ENCODE measurements around the gene SCO1.
A peak's percentile ranks its signal among the peaks of the same experiment; 100 is the strongest.

SCO1 gene

GRCh38 chr17:10651927-10652326 is 45.4 kb downstream of the SCO1 start:
- no peak for DNase-seq

- DNase-seq = no peak
Observed at GRCh38 chr17:10649602-10650001, 47.7 kb downstream of the SCO1 start.

DNA sequence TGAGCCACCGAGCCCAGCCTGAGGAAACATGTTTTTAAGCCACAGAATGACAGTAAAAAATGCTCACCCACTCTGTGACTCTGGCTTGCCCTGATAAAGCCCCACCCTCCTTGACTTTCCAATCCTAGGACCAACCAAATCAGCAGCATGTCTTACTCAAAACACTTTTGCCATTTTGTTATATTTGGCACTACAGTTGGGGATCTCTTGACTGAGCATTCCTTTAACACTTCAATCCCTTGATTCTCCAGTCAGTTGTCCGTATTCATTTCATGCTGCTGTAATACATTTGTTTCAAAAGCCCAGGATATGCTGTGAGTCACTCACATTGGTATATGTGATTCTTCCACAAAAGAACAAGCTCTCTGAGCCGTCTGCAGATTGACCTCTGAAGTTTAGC is 48.4 kb downstream of the SCO1 start:
- no peak for DNase-seq

DNA sequence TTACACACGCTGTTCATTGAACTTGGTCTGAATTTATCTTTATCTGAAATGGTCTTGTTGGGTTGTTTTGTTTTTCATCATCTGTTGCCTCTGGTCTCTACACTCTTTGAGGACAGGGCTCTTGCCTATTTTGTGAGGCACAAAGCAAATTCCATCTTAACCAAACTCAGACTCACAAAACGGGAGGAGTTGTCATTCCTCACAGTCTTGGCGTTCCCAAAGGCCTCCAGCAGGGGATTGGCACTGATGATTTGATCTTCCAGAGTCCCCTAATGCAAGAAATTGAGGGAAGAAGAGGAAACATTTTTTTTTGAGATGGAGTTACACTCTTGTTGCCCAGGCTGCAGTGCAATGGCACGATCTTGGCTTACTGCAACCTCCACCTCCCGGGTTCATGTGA is 49.0 kb downstream of the SCO1 start:
- no peak for DNase-seq

DNA sequence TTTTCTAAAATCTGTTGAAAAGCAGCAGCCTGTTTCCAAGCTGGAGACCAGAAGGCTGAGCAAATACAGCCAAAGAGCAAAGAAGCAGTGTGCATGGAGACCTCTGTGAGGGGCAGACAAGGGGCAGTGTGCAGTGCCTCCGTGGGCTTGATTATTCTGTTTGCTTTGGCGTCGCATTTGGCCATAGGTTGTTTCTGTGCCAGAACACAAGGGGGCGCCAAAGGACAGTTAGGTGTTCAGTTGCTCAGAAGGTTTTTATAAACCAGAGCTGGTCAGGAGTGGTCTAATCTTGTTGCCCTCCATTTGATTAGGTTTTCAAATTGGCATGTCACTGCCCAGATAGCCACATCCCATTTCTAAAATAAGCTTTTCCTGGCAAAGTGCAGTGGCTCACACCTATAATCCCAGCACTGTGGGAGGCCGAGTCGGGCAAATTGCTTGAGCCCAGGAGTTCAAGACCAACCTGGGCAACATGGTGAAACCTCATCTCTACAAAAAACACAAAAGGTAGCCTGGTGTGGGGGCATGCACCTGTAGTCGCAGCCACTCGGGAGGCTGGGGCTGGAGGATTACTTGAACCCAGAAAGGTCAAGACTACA is 50.8 kb downstream of the SCO1 start:
- DNase-seq = peak; percentile 77

DNA sequence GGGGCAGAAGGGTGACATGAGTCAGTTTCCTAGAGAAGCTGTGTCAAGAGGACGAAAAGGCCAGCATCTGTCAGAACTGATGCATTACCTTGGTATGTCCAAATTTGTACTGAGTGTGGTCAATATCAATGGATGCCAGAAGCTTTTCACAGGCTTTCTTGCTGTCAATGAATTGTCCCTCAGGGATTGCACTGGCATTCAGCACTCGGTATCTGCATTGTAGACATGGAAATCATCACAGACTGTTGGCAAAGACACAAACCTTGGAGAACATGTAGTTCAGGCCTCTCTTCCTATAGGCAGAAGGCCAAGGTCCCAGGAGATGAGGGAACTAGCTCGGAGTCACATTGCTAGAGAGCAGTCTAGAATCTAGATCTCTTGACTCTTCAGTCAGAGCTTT is 56.9 kb downstream of the SCO1 start:
- no peak for DNase-seq

DNA sequence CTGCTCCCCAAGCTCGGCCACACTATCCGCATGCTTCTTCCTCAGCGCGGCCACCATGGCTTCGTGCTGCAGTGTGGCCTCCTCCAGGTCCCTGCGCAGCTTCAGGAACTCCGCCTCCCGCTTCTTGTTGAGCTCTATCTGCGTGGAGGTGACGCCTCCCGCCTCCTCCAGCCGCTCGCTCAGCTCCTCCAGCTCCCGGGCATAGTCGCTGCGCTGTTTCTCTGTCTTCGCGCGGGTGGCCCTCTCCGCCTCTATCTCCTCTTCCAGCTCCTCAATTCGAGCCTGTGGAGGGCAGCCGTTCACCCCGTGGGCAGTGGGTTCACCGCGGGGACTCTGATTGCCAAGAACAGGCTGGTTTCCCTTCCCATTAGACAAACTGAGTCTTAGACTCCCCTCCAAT is 59.2 kb downstream of the SCO1 start:
- DNase-seq = no peak

DNA sequence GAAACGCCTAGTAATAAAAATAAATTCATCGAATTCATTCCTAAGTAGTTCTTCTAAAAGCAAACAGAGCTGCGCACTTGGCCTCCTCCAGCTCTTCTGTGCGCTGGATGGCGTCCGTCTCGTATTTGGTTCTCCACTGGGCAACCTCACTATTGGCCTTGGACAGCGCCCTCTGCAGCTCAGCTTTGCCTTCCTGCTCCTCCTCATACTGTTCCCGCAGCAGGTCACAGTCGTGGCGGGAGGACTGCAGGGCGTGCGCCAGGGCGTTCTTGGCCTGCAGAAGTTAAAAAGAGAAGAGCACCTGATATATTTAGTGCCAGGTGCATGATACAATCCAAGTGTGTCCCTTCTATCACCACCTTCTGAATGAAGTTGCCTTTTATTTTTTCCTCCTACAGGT is 62.0 kb downstream of the SCO1 start:
- DNase-seq = no peak

- DNase-seq = no peak
Observed at GRCh38 chr17:10633738-10634379, 63.5 kb downstream of the SCO1 start.

GRCh38 chr17:10631701-10632100 is 65.6 kb downstream of the SCO1 start:
- DNase-seq = no peak

- DNase-seq = peak; percentile 27
Observed at GRCh38 chr17:10631048-10631700, 66.2 kb downstream of the SCO1 start.

DNA sequence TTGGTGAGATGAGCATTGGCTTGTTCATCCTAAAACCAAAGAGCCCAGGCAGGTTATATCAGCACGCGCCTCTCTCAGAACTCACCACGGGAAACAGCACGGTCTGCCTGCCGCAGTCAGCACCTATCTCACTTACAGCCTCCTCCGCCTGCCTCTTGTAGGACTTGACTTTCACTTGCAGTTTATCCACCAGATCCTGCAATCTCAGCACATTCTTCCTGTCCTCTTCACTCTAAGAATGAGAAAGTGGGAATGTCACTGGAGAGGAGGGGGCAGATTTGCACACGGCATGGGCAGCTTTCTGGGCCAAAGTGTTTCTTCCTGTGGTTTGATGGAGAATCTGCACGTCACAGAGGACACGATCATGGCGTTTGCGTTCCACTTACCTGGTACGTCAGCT is 67.6 kb downstream of the SCO1 start:
- no peak for DNase-seq

DNA sequence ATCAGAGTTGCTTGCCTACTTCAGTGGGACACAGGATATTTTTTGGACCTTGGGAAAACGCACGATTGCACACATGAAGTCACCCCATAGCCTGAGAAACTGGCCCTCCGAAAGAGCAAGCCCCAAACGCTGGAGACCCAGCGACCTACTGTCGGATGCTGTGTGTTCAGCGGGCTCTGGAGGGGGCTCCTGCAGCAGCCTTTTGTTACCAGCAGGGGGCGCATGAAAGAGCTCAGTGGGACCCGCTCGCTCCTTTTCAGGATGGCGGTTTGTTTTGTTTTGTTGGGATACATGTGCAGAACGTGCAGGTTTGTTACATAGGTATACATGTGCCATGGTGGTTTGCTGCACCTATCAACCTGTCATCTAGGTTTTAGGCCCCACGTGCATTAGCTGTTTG is 68.6 kb downstream of the SCO1 start:
- no peak for DNase-seq

- no peak for DNase-seq
Observed at GRCh38 chr17:10626390-10626789, 70.9 kb downstream of the SCO1 start.

DNA sequence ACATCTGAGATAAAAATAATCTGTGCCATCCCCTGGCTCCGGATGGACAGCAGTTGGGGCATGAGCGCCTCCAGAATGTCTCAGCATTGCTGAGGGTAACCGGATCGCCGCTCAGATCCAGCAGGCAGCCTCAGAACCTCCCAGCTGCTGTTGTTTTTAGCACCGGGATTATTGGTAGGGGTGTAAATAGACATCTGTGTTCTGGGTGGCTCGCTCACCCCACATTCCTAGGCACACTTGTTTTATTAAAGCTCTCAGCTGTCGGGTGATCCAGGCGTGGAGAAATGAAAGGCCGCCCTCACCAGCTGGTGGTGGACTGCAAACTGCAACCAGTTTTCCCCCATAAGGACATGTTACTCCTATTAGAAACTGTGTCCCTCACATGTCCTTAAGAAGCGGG is 72.4 kb downstream of the SCO1 start:
- no peak for DNase-seq

- no peak for DNase-seq
Observed at GRCh38 chr17:10623737-10624338, 73.5 kb downstream of the SCO1 start.

- no peak for DNase-seq
Observed at GRCh38 chr17:10622617-10623485, 74.5 kb downstream of the SCO1 start.

All from activated CD8-positive, alpha-beta memory T cell treated with anti-CD3 and anti-CD28 coated beads, Interleukin-2, amount 50 U/mL, for 4 hours (primary cell).